Activated CD4-positive, CD25-positive, alpha-beta regulatory T cell treated with anti-CD3 and anti-CD28 coated beads, Interleukin-2, amount 50 U/mL, for 72 hours (primary cell): ENCODE data around the gene PTCHD4.
"Not testable (repeated sequence)": the region's sequence is repeated elsewhere in the genome, so short reads cannot be mapped to it uniquely, and the experiment has no call there.

ENCODE experiments used
- DNase-seq: peaks from one replicate; pipeline ENCODE4 v3.0.0; 2021

The PTCHD4 gene

DNA sequence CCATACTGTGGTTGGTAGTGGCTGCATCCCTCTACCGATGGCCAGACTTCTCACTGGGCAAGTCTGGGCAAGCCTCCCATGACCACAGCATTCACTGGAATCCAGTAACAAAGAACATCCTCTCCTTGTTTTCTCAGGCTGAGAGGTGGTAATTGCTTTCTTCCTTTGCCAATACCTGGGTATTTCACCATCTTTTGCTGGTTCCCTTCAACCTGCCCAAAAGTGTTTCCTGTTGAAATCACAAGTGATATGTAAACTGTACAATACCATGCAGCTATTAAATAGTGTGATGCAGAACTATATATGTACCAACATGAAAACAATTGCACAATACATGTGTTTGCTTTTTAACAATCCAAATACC, at the start of gene PTCHD4:
TSS of gene PTCHD4 (minus strand) at position 55 of the 364 bp plus-strand sequence. CDS start 42,240 bp downstream, outside the sequence.
- DNase-seq, result no peak

DNA sequence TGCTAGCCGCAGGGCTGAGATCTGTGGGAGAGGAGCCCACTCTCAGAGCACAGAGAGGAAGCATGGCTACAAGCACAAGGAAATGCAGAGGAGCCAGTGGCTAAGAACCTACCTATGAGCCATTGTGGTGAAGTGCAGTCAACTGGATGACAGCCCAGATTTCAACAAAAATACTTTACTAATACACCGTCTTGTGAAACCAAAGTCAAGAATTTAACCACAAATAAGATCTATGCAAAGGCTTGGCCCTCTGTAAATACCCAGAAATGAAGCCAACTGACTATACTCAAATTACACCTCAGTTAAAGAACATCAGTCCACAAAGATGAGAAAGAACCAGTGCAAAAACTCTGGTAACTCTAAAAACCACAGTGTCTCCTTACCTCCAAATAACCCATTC, 40.1 kb upstream of the PTCHD4 start:
- no peak for DNase-seq

DNA sequence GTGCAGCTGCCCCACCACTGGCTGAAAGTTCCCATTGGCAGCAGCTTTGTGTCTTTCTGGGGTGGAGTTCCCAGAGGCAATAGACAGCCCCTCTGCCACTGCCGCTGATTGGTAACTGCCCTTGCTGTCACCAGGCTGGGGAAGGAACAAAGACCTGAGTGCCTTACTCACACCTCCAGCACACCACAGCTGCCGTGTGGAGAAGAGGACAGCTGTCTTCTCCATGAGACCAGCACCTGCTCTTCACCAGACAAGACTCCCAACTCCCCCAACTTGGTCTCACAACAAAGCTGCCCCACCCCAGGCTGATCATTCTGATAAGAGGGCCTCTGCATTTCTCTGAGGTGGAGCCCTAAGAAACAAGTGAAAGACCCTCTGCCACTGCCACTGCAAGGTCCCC, 39.7 kb upstream of the PTCHD4 start:
- DNase-seq, result no peak

DNA sequence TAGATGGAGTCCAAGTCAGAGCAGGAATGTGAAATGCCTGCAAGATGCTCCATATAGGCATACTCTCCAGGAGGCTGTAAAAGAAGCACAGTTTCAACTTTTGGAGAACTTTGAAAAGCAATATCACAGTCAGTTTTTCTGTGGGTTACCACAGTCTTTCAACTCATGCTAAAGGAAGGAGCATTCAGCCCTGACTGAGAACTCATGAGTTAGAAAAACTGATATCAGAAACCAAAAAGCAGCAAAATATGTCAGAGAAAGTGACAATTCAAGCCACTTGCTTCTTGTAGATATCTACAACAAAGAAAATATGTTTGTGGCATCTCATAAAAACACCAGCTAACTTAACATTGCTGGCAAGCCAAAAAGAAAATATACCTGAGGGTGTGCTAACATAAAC, 36.1 kb upstream of the PTCHD4 start:
- no peak for DNase-seq

DNA sequence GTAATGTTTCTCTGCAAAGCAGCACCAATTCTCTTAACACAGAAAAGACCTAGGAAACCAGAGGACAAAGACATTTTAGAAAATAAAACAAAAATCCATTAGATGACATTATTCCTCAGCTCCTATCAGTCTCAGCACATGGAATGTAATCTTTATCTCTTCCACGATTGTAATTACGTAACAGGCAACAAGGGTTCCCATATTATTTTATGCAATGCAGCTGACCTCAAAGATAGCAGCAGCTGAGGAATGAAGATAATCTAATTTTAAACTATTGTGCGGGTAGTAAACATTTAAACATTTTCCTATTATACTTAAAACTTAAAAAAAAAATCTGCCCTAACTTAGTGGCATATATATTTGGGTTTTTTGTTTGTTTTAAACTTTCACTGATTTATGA, 33.0 kb upstream of the PTCHD4 start:
- DNase-seq, result no peak

DNA sequence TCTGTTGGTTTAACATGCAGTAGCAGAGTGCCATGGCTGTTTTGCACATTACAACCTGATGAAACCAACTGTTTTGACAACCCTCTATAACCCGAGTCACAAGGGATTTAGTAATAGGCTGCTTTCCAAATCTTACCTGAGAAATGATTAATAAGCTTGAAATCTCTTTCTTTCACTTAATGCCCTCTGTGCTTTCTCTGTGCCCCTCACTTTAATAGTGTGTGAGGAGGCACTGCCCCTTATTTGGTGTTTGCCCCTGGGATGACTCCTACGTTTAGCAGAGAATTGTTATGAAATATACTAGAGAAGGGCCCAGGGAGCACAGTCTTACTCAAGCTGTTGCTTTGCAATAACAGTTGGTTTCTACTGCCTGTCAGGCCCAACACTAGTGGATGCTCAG, 31.0 kb upstream of the PTCHD4 start:
- DNase-seq, result no peak

DNA sequence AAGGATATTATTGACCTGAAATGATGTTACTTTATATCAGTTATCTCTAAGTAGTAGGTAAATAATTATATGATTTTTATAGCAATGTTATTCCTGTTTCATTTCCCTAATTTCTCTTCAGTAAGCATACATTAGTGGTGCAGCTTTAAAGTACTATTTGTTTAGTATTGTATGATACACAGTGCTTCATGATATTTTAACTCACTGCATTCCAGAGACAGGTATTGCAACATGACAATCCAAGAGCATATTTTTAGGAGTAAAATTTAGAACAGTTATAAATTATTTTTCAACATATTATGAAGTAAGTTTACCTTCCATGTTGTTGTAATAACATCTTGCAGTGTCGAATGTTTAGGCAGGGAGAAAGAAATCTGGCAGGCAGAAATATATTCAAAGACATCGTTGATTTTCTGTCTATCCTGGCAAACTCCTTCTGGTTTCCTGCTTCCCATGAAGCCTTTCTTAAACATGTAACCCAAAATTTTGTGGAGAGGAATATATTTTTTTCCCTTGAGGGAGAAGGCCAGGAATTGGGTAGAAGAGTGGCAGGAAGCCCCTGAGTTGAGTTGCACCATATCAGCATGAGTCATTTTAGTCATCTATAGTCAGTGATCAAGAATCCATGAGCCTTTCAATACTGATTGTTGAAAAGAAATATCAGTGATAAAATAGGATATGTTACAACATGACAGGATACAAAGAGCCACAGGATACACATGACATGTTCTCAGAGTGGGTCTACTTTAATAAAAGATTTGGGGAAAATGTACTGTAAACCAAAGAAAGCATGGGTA, 29.0 kb upstream of the PTCHD4 start:
- no peak for DNase-seq

DNA sequence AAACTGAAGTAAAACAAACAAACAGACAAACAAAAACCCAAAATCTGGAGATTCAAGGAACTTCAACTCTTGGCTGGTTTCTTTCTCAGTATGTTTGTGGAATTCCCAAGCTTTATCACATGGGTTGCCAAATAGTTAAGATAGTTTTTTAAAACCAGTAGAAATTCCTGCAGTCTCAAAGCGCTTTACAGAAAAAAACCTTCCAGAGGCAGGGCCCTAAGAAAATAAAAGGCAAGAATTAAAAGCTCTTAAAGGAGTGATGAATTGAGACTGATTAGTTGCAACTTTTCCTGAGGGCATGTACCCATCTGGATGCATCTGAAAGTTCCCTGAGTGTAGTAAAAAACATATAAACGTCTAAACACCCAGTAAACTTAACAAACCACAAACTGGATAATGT, 25.9 kb upstream of the PTCHD4 start:
- no peak for DNase-seq

DNA sequence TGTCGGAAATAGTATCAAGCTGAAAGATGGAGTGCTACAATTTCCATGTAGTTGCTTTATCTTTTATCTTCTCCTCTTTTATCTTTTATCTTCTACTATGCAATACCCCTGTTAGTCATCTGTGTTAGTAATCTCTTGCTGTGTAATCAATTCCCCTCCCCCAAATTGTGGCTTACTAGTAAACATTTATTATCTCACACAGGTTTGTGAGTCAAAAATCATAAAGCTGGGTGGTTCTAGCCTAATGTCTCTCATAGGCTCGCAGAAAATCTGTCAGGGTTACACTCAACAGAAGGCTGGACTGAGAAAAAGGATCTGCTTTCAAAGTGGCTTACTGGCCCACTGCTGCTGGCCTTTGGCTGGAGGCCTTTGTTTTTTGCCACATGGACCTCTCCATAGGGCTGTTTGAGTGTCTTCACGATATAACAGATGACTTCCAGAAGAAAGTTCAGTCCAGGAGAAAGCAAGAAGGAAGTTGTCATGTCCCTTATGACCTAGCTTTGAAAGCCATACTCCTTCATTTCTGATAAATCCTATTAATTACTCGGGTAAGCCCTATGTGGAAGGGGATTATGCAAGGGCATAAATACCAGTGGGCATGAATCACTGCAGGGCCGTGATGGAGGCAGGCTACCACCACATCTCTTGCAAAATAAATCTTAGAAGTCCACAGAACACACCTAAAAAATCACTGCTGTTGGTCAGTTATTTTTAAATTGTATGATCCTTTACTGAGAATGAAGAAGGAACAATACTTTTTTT, 24.5 kb upstream of the PTCHD4 start:
- DNase-seq, result no peak

DNA sequence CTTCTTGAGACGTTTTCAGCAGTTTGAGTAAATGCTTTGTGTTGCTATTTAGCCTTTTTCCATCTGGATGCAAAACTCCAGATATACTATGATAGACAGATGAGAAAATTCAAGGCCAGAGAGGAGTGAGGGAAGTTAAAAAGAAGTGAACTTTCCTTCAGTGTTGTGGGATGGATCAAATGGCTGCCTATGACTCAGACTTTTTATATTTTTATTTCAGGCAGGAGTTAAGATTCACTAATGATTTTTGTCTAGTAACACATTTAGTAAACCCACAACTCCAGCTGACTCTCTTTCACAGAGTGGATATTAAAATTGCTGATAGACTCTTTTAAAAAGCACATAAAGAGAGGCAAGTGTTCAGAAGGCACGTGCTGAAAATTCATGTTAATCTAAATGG, 23.2 kb upstream of the PTCHD4 start:
- no peak for DNase-seq

DNA sequence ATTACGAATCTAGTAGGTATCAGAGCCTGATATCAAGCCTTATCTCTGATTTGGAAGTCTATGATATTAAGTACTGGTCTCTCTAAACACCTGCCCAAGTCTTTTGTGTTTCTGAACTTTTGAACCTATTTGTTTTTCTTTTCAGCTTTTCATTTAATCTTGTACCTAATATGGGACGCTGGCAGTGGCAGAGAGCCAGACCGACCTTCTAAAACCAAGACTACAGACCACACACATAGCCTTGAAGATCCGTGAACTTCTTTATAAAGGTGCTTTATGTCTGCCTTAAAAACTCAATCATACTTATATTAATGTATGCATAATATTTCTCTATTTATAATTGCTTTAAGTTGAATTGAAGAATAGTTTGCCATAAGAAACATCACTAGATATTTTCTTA, 12.6 kb upstream of the PTCHD4 start:
- no peak for DNase-seq

DNA sequence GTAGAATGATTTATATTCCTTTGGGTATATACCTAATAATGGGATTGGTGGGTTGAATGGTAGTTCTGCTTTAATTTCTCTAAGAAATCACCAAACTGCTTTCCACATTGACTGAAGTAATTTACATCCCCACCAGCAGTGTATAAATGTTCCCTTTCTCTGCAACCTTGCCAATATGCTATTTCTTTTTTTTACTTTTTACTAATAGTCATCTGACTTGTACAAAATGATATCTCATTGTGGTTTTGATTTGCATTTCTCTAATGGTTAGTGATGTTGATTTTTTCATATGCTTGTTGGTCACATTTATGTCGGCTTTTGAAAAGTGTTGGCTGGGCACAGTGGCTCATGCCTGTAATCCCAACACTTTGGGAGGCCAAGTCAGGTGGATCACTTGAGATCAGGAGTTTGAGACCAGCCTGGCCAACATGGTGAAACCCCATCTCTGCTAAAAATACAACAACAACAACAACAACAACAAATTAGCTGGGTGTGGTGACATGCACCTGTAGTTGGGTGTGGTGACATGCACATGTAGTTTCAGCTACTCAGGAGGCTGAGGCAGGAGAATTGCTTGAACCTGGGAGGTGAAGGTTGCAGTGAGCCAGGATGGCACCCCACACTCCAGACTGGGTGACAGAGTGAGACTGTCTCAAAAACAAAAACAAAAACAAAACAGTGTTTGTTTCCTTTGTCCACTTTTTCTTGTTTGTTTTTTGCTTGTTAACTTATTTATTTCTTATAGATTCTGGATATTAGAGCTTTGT, 11.2 kb upstream of the PTCHD4 start:
- DNase-seq, result not testable (repeated sequence)

DNA sequence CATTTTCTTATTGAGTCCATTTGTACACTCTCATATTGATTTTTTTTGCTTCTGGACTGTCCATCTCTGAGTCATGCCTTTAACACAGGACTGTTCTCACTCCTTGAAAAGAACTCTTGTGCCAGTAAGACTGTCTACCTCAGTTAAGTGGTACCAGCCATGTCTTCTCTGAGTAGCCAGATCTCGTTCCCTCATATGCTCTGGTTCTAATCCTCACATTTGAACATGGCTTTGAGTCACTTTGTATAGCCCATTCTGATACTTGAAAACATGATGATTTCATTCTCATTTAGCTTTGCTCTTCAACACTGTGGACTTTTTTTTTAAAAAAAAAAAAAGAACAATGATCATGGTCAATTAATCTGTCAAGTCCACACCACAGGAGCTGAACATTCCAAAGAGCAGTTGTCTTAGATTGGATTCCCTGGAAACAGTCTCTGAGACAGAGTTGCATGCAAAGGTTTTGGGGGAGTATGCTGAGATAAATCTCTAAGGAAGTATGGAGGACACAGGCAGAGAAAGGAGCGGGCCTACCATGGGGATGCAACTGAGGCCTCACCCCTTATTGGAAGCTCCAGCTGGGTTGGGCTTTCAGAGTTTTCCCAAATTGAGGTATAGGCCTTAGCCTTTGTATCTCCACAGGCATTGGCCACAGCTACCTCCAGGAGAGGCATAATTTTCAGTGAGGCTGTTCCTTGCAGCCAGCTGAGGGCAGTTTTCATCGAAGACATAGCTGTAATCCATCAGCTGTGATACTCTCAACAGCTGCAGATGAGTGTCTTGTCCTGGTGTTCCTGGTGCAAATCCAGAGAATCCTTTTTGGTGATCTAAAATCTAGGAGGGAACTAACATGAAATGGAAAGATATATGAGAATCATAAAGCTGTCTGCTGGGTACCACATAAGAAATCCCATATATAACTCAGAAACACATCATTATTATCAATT, 6.0 kb upstream of the PTCHD4 start:
- no peak for DNase-seq

DNA sequence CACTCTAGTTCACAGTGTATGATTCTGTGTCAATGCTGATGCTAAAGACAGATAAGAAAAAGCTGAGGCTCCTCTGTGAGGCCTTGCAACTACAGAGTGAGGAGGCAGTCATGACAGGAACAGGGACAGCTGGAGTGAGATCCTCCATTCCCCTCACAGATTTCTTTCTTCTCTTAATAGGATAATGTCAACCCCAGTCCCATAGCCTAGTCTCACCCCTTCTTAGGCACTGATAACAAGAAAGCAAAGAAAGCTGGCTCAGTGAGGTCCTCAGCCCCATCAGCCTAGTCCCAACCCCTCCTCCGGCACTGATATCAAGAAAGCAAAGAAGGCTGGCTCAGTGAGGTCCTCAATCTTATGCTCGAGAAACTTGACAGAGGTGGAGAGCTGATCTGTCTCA, 2.1 kb upstream of the PTCHD4 start:
- no peak for DNase-seq

DNA sequence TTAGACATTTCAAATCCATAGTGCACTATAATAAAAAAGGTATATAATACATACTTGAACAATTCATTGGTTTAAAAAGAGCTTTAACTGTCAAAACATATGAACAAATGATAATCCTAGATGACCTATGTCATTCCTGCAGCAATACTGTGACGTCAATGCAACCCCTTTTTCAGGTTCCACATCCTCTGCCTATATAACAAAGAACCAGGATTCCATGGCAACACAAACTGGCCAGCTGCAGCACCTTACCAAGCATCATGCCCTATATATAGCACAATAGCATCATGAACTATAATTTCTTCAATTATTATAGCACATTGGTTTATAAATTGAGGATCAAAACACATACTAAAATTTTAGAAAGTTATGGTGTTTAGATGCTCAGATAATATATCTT, 578 bp upstream of the PTCHD4 start:
- no peak for DNase-seq

DNA sequence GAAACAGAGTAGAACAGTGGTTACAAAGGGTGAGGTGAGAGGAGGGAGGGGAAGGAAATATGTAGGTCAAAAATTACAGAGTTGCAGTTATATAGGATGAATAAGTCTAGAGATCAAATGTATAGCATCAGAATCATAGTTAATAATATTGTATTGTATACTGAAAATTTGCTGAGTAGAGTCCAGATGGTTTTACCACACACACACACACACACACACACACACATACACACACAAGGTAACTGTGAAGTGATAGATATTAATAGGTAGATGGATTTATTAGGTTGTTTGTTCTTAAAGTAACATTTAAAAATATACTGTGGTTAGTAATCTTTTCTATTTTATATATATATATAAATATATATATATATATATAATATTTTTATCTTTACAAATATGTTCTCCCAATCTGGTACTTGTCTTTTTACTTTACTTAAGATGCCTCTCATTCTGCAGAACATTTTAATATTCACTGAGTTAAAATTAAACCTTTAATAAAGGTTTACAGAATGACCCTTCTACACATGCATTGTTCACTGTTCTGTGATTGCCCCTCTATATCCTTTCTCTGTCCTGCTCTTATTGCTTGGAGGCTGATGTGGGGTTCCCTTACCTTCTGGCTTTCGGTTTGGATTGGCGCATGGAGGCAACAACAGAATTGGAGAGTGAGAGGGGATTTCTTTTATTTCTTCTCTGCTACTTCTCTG, 408 bp downstream of the PTCHD4 start:
- DNase-seq, result no peak

DNA sequence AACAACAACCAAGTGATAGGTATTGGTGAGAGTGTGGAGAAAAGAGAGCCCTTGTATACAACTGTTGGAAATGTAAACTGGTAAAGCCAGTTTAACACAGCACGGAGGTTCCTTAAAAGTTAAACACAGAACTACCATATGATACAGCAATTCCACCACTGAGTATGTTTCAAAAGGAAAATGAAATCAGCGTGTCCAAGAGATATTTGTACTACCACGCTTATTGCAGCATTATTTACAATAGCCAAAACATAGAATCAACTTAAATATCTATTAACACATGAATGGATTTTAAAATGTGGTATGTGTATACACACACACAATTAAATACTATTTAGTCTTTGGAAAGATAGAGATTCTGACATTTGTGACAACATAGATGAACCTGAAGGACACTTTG, 1.1 kb downstream of the PTCHD4 start:
- DNase-seq, result no peak

DNA sequence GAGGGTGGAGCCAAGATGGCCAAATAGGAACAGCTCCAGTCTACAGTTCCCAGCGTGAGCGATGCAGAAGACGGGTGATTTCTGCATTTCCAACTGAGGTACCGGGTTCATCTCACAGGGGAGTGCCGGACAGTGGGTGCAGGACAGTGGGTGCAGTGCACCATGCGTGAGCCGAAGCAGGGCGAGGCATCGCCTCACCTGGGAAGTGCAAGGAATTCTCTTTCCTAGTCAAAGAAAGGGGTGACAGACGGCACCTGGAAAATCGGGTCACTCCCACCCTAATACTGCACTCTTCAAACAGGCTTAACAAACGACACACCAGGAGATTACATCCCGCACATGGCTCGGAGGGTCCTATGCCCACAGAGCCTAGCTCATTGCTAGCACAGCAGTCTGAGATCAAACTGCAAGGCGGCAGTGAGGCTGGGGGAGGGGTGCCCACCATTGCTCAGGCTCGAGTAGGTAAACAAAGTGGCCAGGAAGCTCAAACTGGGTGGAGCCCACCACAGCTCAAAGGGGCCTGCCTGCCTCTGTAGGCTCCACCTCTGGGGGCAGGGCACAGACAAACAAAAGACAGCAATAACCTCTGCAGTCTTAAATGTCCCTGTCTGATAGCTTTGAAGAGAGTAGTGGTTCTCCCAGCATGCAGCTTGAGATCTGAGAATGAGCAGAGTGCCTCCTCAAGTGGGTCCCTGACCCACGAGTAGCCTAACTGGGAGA, 8.4 kb downstream of the PTCHD4 start:
- DNase-seq, result not testable (repeated sequence)

DNA sequence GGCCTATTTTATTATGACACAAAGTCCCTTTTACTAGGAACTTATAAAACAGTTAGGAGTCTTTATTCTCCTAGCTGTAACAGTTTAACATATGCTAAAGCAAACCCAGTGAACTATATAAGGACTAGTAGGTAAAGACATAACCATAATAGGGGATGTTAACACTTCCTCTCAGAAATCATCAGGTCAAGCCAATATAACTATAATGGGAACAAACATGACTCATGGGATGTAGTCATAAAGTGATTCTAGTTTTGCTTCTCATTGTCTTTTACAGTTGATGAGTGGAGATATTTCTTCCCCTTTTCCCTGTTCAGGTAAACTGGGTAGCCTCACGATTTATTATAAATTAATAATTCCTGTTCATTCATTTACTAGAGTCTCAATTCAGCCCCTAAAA, 9.7 kb downstream of the PTCHD4 start:
- DNase-seq, result no peak

DNA sequence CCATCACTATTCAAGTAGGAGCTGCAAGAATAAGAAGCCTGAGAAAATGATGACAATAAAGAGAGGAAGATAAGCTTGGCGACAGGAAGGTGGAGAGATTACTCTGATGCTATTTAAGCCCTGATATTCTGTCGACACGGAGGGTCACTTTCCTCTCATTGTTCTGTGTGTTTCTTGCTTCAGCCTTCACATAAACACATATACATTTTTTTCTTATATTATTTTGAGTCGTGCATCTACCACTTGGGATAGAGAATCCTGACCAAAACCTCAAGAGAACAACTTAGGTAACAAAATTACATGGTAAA, 10.5 kb downstream of the PTCHD4 start:
- no peak for DNase-seq
